Heart left ventricle (tissue), 16 donors: ENCODE measurements around the gene SBK1. TPM values are rescaled to one million over a fixed set of nuclear protein-coding genes. Genes with fewer than 3 reads are reported as not detected.
A peak's percentile ranks its signal among the peaks of the same experiment; 100 is the strongest.

ENCODE experiments used
- ATAC-seq, 4 donors: fragments of 200-7000 bp; cut with Tn5 transposase; one replicate each; pipeline ENCODE4 v1.9.1; 2020 to 2022; ENCODE audit warnings: moderate library complexity in 4 of 4, mild to moderate bottlenecking in 3 of 4, moderate number of reproducible peaks in 1 of 4
- DNase-seq, 5 donors: peaks; one replicate each; pipeline ENCODE4 v3.0.0-alpha.2; 2020
- H3K27ac ChIP-seq, 12 donors: fragments of 200-600 bp; sonication (generic) in 4 of 12; one replicate each; pipeline versions ENCODE4 v1.5.0 to v1.8.0; 2016 to 2022; ENCODE audit warnings: mild to moderate bottlenecking in 2 of 12
- H3K27me3 ChIP-seq, 9 donors: fragments of 200-600 bp; sonication (generic) in 2 of 9; one replicate each; pipeline versions ENCODE4 v1.5.1 to v1.8.0; 2016 to 2022; ENCODE audit warnings: mild to moderate bottlenecking in 3 of 9
- H3K36me3 ChIP-seq, 9 donors: fragments of 200-600 bp; sonication (generic) in 2 of 9; one replicate each; pipeline versions ENCODE4 v1.5.0 to v1.8.0; 2018 to 2022; ENCODE audit warnings: mild to moderate bottlenecking in 2 of 9
- H3K4me1 ChIP-seq, 12 donors: fragments of 200-600 bp; sonication (generic) in 4 of 12; one replicate each; pipeline versions ENCODE4 v1.5.0 to v1.8.0; 2016 to 2022; ENCODE audit warnings: mild to moderate bottlenecking in 3 of 12
- H3K4me3 ChIP-seq, 12 donors: fragments of 200-600 bp; sonication (generic) in 4 of 12; one replicate each; pipeline versions ENCODE4 v1.5.0 to v1.8.0; 2017 to 2022; ENCODE audit warnings: mild to moderate bottlenecking in 9 of 12, moderate library complexity in 4 of 12
- H3K9me3 ChIP-seq, 12 donors: fragments of 200-600 bp; sonication (generic) in 4 of 12; one replicate each; pipeline versions ENCODE4 v1.5.0 to v1.8.0; 2016 to 2022; ENCODE audit warnings: mild to moderate bottlenecking in 1 of 12
- CTCF ChIP-seq, 12 donors: fragments of 200-600 bp; sonication (generic) in 4 of 12; IDR thresholded peaks; one replicate each; pipeline versions ENCODE4 v1.5.0 to v1.8.0; 2018 to 2022; ENCODE audit warnings: antibody characterized with exemption in 12 of 12, mild to moderate bottlenecking in 5 of 12
- POLR2A ChIP-seq, 2 donors: fragments of 450-650 bp; IDR thresholded peaks; one replicate each; pipeline ENCODE4 v1.6.1; 2017; ENCODE audit warnings: antibody characterized with exemption in 2 of 2, mild to moderate bottlenecking in 2 of 2, moderate library complexity in 2 of 2
- WGBS, 4 donors: extraction: QIAGEN DNeasy Blood & Tissue Kit in 2 of 4; methylation state at CpG; one replicate each; pipeline versions ENCODE4 v1.1.5 to v1.1.7; 2013 to 2018; 5-methylcytosine and 5-hydroxymethylcytosine counted together
- intact Hi-C, 10 donors: fragments of 100-400 bp; cut with DNase I; formaldehyde crosslinking; loops; one replicate each; pipeline versions ENCODE4 v1.11.1 to v1.14.2; 2022
- polyA plus RNA-seq, 2 donors: library from polyadenylated mRNA; stranded (reverse); fragments of 200-250 nt; gene quantifications; one replicate each; pipeline ENCODE4 v1.2.3, GENCODE V29; 2013
- total RNA-seq, 9 donors: library from RNA; depleted of rRNA in 2 of 9; stranded (reverse); fragments of >200 nt in 2 of 9; fragmentation: NEBNext Ultra II Directional in 3 of 9; extraction: Animal tissue kit (Norgen Biotek cat#: 25700) in 3 of 9; gene quantifications; one replicate each; pipeline versions ENCODE4 v1.1.0 to v1.2.4, GENCODE V29; 2016 to 2023
- donor health status: ischemic (EF 13 %, LVEDD 7.1; RV severe dilation, severe dysfunction).
- donor health status: healthy with polysubstance abuse.
- donor health status: DM: no; HTN: yes; CAD: no.
- donor health status: DM: no; HTN: no; CAD: no.
- donor health status: ischemic (EF 25% LVEDD 6.9; RV normal size, moderate dysfunction).
- donor health status: ischemic (EF 25% LVEDD 5.7; RV mildly dilated, moderate dysfunction).
- donor health status: healthy.
- donor health status: DM: yes; HTN: yes; CAD: no.
- donor health status: ischemic (EF 35%, LVEDD 5.7; RV mildly dilated, moderate dysfunction).
- donor health status: nonischemic (EF 11% LVEDD 7.7; RV severe dilation, severe dysfunction).
- donor health status: DM: yes; HTN: yes; CAD: no.
- donor health status: PGD.
- donor health status: ischemic (EF 29% LVEDD 5.4; RV normal size, mild dysfunction).
- donor health status: nonischemic (EF 23%, LVEDD 6.1; RV moderate dilation, normal function).

Gene SBK1
- total and polyA plus RNA-seq, 11 donors, result 0.69 to 6.1 (median 2.4) TPM

DNA sequence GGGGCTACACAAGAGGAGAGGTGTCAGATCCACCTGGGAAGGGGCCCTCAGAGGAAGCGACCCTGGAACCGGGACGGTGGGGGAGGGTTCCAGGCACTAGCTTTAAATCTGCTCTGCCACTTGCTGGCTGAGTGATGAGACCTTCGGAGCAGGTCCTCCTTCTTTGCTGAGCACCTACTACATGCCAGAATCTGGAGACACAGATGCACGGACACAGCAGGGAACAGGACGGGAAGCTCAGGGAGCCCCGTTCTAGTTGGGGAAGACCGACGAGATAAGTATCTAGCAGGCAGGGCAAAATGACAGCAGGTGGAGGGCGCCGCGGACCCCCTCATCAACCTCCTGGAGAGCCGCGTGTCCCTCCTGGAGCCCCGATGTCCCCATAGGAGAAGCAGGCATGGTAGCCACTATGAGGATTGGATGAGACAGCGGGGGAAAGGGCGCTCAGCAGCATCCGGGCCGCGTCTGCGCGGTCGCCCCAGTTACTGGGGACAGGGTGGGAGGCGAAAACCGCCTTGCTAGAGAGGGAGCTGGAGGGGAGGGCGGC, 27.2 kb downstream of the SBK1 start:
- TF ChIP-seq POLR2A (IDR thresholded peaks at IDR 0.05), result no peak
- no peak for TF ChIP-seq CTCF (IDR thresholded peaks at IDR 0.05)
- WGBS, 4 donors, result 90 to 93% (median 92%) methylated on average over 26 of the region's 26 CpGs
- Histone ChIP-seq H3K4me3 (no peak overlapping the region), H3K4me1 (peaks cover 0 to 7% (median 0%) of the 10 kb centered on the region in 12 donors), H3K36me3 (no peaks in the 10 kb centered on the region), H3K9me3 (no peaks in the 10 kb centered on the region), H3K27me3 (no peaks in the 10 kb centered on the region), H3K27ac (no peak overlapping the region)
- intact Hi-C loops, result loop anchor here in 2 of 10 donors (5.0 to 10.0 kb wide), 2 partner anchors 42 to 285 kb away; no protein-coding TSS in a partner anchor
- DNase-seq, result no peak
- ATAC-seq, result no peak

DNA sequence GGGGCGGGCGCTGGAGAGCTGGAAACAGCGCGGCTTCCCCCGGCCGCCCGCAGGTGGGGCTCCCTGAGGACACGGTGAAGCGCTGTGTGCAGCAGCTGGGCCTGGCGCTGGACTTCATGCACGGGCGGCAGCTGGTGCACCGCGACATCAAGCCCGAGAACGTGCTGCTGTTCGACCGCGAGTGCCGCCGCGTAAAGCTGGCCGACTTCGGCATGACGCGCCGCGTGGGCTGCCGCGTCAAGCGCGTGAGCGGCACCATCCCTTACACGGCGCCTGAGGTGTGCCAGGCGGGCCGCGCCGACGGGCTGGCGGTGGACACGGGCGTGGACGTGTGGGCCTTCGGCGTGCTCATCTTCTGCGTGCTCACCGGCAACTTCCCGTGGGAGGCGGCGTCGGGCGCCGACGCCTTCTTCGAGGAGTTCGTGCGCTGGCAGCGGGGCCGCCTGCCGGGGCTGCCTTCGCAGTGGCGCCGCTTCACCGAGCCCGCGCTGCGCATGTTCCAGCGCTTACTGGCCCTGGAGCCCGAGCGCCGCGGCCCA, 27.8 kb downstream of the SBK1 start:
- no peak overlapping the region for H3K27ac ChIP-seq
- H3K4me1 ChIP-seq, result peaks cover 0 to 7% (median 0%) of the 10 kb centered on the region in 12 donors
- no peak for TF ChIP-seq CTCF (IDR thresholded peaks at IDR 0.05)
- intact Hi-C loops, result no loop called here
- no peaks in the 10 kb centered on the region for H3K27me3 ChIP-seq
- H3K9me3 ChIP-seq, result no peaks in the 10 kb centered on the region
- WGBS, 4 donors, result 95 to 97% (median 96%) methylated on average over 70 to 73 of the region's 73 CpGs
- no peak for ATAC-seq
- H3K4me3 ChIP-seq, result no peak overlapping the region
- H3K36me3 ChIP-seq, result no peaks in the 10 kb centered on the region
- no peak for DNase-seq

GRCh38 chr16:28320741-28321140, 28.4 kb downstream of the SBK1 start:
- Histone ChIP-seq H3K36me3 (no peaks in the 10 kb centered on the region), H3K27ac (no peak overlapping the region), H3K4me1 (peaks cover 0 to 7% (median 0%) of the 10 kb centered on the region in 12 donors), H3K4me3 (no peak overlapping the region), H3K9me3 (no peaks in the 10 kb centered on the region), H3K27me3 (no peaks in the 10 kb centered on the region)
- intact Hi-C loops, result no loop called here
- ATAC-seq (no peak), DNase-seq (no peak)
- TF ChIP-seq POLR2A (IDR thresholded peaks at IDR 0.05), result no peak
- TF ChIP-seq CTCF (IDR thresholded peaks at IDR 0.05), result no peak
- 94 to 97% (median 96%) methylated on average over 23 to 49 of the region's 49 CpGs for WGBS, 4 donors

GRCh38 chr16:28321700-28322411, 29.5 kb downstream of the SBK1 start:
- WGBS, 4 donors, result 62 to 69% (median 66%) methylated on average over 13 to 20 of the region's 20 CpGs
- ATAC-seq (peak in 3 of 4 donors; percentile 23 to 45 (median 25)), DNase-seq (no peak)
- Histone ChIP-seq H3K27ac (no peak overlapping the region), H3K4me1 (peaks cover 0 to 4% (median 0%) of the 10 kb centered on the region in 12 donors), H3K4me3 (no peak overlapping the region), H3K36me3 (no peaks in the 10 kb centered on the region), H3K27me3 (no peaks in the 10 kb centered on the region), H3K9me3 (no peaks in the 10 kb centered on the region)
- peak; percentile 32 to 68 (median 48) for TF ChIP-seq CTCF (IDR thresholded peaks at IDR 0.05)
- TF ChIP-seq POLR2A (IDR thresholded peaks at IDR 0.05), result no peak
- intact Hi-C loops, result no loop called here
